ENCODE results near the gene PEMT. TPM values are rescaled to one million over a fixed set of nuclear protein-coding genes. Genes with fewer than 3 reads are reported as not detected.

Gene PEMT
- total RNA-seq, 1 experiment from 2014 or later: 27.0 TPM

- POLR2A ChIA-PET: no interaction called here
- Histone ChIP-seq H3K27ac (ENCODE audit: low read length) (no peak overlapping the region), H3K4me1 (ENCODE audit: control insufficient read depth, insufficient read depth, low read length) (no peaks in the 10 kb centered on the region), H3K36me3 (ENCODE audit: control insufficient read depth, insufficient read depth, low read length) (no peaks in the 10 kb centered on the region), H3K27me3 (ENCODE audit: control insufficient read depth, insufficient read depth, low read length) (no peaks in the 10 kb centered on the region), H3K4me3 (ENCODE audit: low read depth in 2 of 2, low read length in 2 of 2) (no peak overlapping the region), H3K9me3 (ENCODE audit: control insufficient read depth, insufficient read depth, low read depth, low read length) (no peaks in the 10 kb centered on the region)
- CTCF ChIA-PET: interaction anchor here (0.5 kb wide), 1 partner anchor 14 kb away, joined by 3 read pairs; no protein-coding TSS in a partner anchor
- DNase-seq (ENCODE audit: low read depth, low spot score): peak; percentile 20
- BruUV-seq (replicated peaks): no TSS peak
- ATAC-seq: no peak
- in situ Hi-C loops (cut with HindIII; ENCODE audit: low pct_unique_long_range_greater_than_20kb, low sequenced_read_pairs): no loop called here
- intact Hi-C loops (cut with micrococcal nuclease; ENCODE audit: unreplicated experiment): no loop called here
- TF ChIP-seq, protein P1, sequence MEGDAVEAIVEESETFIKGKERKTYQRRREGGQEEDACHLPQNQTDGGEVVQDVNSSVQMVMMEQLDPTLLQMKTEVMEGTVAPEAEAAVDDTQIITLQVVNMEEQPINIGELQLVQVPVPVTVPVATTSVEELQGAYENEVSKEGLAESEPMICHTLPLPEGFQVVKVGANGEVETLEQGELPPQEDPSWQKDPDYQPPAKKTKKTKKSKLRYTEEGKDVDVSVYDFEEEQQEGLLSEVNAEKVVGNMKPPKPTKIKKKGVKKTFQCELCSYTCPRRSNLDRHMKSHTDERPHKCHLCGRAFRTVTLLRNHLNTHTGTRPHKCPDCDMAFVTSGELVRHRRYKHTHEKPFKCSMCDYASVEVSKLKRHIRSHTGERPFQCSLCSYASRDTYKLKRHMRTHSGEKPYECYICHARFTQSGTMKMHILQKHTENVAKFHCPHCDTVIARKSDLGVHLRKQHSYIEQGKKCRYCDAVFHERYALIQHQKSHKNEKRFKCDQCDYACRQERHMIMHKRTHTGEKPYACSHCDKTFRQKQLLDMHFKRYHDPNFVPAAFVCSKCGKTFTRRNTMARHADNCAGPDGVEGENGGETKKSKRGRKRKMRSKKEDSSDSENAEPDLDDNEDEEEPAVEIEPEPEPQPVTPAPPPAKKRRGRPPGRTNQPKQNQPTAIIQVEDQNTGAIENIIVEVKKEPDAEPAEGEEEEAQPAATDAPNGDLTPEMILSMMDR (IDR thresholded peaks at IDR 0.05): no peak
- TF ChIP-seq POLR2AphosphoS5 (IDR thresholded peaks at IDR 0.05; ENCODE audit: low read depth, low read length): no peak
- TF ChIP-seq REST (IDR thresholded peaks at IDR 0.05; ENCODE audit: insufficient read depth in 1 of 2, low read depth in 2 of 2, low read length in 1 of 2): no peak
- TF ChIP-seq SIN3A (IDR thresholded peaks at IDR 0.05; ENCODE audit: borderline replicate concordance, insufficient read depth, low read depth, low read length): no peak
- TF ChIP-seq TCF7L2 (IDR thresholded peaks at IDR 0.05; ENCODE audit: low read depth, low read length): no peak
Observed at GRCh38 chr17:17538417-17539391, 52.8 kb downstream of the PEMT start.

DNA sequence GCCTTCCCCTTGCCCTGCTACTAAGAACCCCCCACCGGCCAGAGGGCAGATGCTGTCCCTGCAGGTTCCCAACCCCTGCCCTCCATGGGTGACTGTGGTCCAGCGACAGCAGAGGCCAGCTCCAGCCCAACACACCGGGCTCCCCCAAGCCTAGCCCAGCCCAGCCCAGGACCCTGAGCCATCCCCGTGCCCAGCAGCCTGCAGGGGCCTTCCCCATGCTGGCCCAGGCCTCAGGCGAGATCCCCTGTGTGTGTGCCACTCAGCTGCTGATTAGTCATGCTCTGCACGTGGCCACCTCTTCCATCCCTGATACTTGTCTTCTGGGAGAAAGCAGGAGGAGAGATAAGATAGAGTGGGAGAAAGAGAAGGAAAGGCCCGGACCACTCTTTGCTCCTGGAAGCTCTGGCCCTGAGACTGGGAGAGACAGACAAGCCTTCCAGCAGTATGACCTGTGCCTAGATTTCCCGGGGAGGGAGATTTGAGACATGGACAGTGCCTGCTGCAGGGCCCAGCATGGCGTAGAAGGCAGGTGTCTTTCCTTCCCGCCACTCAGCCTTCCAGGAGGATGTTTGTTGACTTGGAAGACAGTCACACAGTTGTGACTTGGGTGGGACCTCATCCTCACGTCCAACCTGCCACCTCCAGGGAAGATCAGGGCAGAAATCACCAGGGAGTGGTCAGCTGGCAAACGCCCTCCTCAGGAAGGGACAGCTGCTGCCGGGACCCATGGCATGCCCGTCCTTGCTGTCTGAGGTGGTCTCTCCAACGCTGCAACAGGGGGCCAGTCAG, 54.0 kb downstream of the PEMT start:
- H3K27me3 ChIP-seq (ENCODE audit: control insufficient read depth, insufficient read depth, low read length): no peaks in the 10 kb centered on the region
- H3K27ac ChIP-seq (ENCODE audit: low read length): no peak overlapping the region
- BruUV-seq (replicated peaks): no TSS peak
- H3K9me3 ChIP-seq (ENCODE audit: control insufficient read depth, insufficient read depth, low read depth, low read length): no peaks in the 10 kb centered on the region
- H3K4me1 ChIP-seq (ENCODE audit: control insufficient read depth, insufficient read depth, low read length): no peaks in the 10 kb centered on the region
- H3K36me3 ChIP-seq (ENCODE audit: control insufficient read depth, insufficient read depth, low read length): no peaks in the 10 kb centered on the region
- H3K4me3 ChIP-seq (ENCODE audit: low read depth in 2 of 2, low read length in 2 of 2): no peak overlapping the region
- DNase-seq (ENCODE audit: low read depth, low spot score) (no peak), ATAC-seq (no peak)
- intact Hi-C loops (cut with micrococcal nuclease; ENCODE audit: unreplicated experiment): no loop called here
- CTCF ChIA-PET: interaction anchor here (0.5 kb wide), 1 partner anchor 13 kb away, joined by 3 read pairs; no protein-coding TSS in a partner anchor
- TF ChIP-seq SIN3A (IDR thresholded peaks at IDR 0.05; ENCODE audit: borderline replicate concordance, insufficient read depth, low read depth, low read length): no peak
- no peak for TF ChIP-seq TCF7L2 (IDR thresholded peaks at IDR 0.05; ENCODE audit: low read depth, low read length)
- no peak for TF ChIP-seq POLR2AphosphoS5 (IDR thresholded peaks at IDR 0.05; ENCODE audit: low read depth, low read length)
- TF ChIP-seq, protein P1 (IDR thresholded peaks at IDR 0.05): no peak
- TF ChIP-seq REST (IDR thresholded peaks at IDR 0.05; ENCODE audit: insufficient read depth in 1 of 2, low read depth in 2 of 2, low read length in 1 of 2): no peak
- POLR2A ChIA-PET: no interaction called here
- in situ Hi-C loops (cut with HindIII; ENCODE audit: low pct_unique_long_range_greater_than_20kb, low sequenced_read_pairs): no loop called here

All from Panc1 (cell line).